HepG2 (cell line): ENCODE data around the gene KIF3A. TPM values are rescaled to one million over a fixed set of nuclear protein-coding genes. Genes with fewer than 3 reads are reported as not detected.

ENCODE experiments used
- CEBPB ChIP-seq: IDR thresholded peaks from 2 replicates; pipeline ENCODE4 v1.6.1; 2011; ENCODE audit warnings: low read depth, low read length, improper control_type of control experiment, borderline replicate concordance
- CEBPZ ChIP-seq: IDR thresholded peaks from 2 replicates; pipeline ENCODE4 v1.6.1; 2012; ENCODE audit warnings: low read length, improper control_type of control experiment
- FOXJ3 ChIP-seq: sonication (generic); formaldehyde crosslinking; IDR thresholded peaks from 2 replicates; pipeline ENCODE4 v1.4.0; 2020; ENCODE audit warnings: missing genetic modification reagents, mild to moderate bottlenecking, borderline replicate concordance
- FOXK2 ChIP-seq: fragments of 450-650 bp; IDR thresholded peaks from 2 replicates; pipeline ENCODE4 v1.6.1; 2016
- MED1 ChIP-seq: sonication (generic); formaldehyde crosslinking; IDR thresholded peaks from 2 replicates; pipeline ENCODE4 v1.4.0; 2020; ENCODE audit warnings: missing genetic modification reagents
- PLRG1 ChIP-seq: fragments of 450-650 bp; conservative IDR thresholded peaks from 2 replicates; pipeline ENCODE4 v1.6.1; 2016
- RARA ChIP-seq: IDR thresholded peaks from 2 replicates; pipeline ENCODE4 v1.6.1; 2016; ENCODE audit warnings: missing genetic modification reagents, missing compliant biosample characterization
- RBFOX2 ChIP-seq: fragments of 200-400 bp; formaldehyde crosslinking; IDR thresholded peaks from 2 replicates; pipeline ENCODE4 v1.6.1; 2017; ENCODE audit warnings: low read depth, mild to moderate bottlenecking, low read length
- SNRNP70 ChIP-seq: fragments of 200-400 bp; formaldehyde crosslinking; IDR thresholded peaks from 2 replicates; pipeline ENCODE4 v1.6.1; 2017; ENCODE audit warnings: mild to moderate bottlenecking, low read depth, low read length, moderate library complexity
- SOX5 ChIP-seq: IDR thresholded peaks from 2 replicates; pipeline ENCODE4 v1.6.1; 2016; ENCODE audit warnings: borderline replicate concordance
- SYNCRIP ChIP-seq: fragments of 200-400 bp; formaldehyde crosslinking; IDR thresholded peaks from 2 replicates; pipeline ENCODE4 v1.6.1; 2018; ENCODE audit warnings: mild to moderate bottlenecking, low read depth, low read length; ENCODE audit not compliant: insufficient read depth
- ZIK1 ChIP-seq: sonication (generic); formaldehyde crosslinking; IDR thresholded peaks from 2 replicates; pipeline ENCODE4 v1.5.0; 2020; ENCODE audit warnings: mild to moderate bottlenecking, low read depth, missing genetic modification reagents, borderline replicate concordance
- ZNF33A ChIP-seq: sonication (generic); formaldehyde crosslinking; IDR thresholded peaks from 2 replicates; pipeline ENCODE4 v1.5.1; 2020; ENCODE audit warnings: missing genetic modification reagents, mild to moderate bottlenecking, moderate library complexity, borderline replicate concordance
- ZNF615 ChIP-seq: sonication (generic); formaldehyde crosslinking; IDR thresholded peaks from 2 replicates; pipeline ENCODE4 v1.5.0; 2020; ENCODE audit warnings: mild to moderate bottlenecking, missing genetic modification reagents, borderline replicate concordance
- ZNF646 ChIP-seq: sonication (generic); formaldehyde crosslinking; IDR thresholded peaks from 2 replicates; pipeline ENCODE4 v1.9.0; 2021; ENCODE audit warnings: mild to moderate bottlenecking, missing genetic modification reagents
- ZNF740 ChIP-seq: sonication (generic); formaldehyde crosslinking; IDR thresholded peaks from 2 replicates; pipeline ENCODE4 v1.4.0; 2020; ENCODE audit warnings: missing genetic modification reagents
- ZNF773 ChIP-seq: sonication (generic); formaldehyde crosslinking; IDR thresholded peaks from 2 replicates; pipeline ENCODE4 v1.4.0; 2020; ENCODE audit warnings: missing genetic modification reagents, borderline replicate concordance
- polyA plus RNA-seq, 8 experiments: library from polyadenylated mRNA; depleted of rRNA in 3 of 8; stranded (reverse) in 7 of 8; unstranded in 1 of 8; fragments of >200 nt; fragmentation: Illumina TruSeq in 4 of 8; extraction: Trizol in 4 of 8; gene quantifications; 2 replicates each; pipeline versions ENCODE4 v1.2.1 to v1.2.3, GENCODE V29; 2011 to 2016; ENCODE audit warnings: low read depth in 4 of 8, missing spikeins in 1 of 8, mixed read lengths in 1 of 8; ENCODE audit not compliant: insufficient read depth in 1 of 8
- total RNA-seq, 5 experiments: library from RNA; depleted of rRNA; stranded (reverse); fragments of >200 nt; fragmentation: Illumina TruSeq; extraction: Trizol; gene quantifications; 2 replicates each; pipeline ENCODE4 v1.2.3, GENCODE V29; 2016; ENCODE audit warnings: low read depth in 1 of 5

KIF3A gene
- total and polyA plus RNA-seq, 2 of the 13 experiments (the other 11 are each of a cell fraction or from before 2014, with no cell fraction given), result 2.3 to 8.4 TPM

GRCh38 chr5:132736853-132737833, at the start of gene KIF3A (continued):
- TF ChIP-seq ZNF646 (no peak), ZNF740 (no peak), SYNCRIP (no peak), ZNF773 (no peak), FOXJ3 (CRISPR knock-in tag) (no peak), ZNF33A (CRISPR knock-in tag) (no peak), RBFOX2 (peak; percentile 85), FOXK2 (no peak), SOX5 (CRISPR knock-in tag) (no peak), ZIK1 (CRISPR knock-in tag) (no peak), CEBPZ (no peak), CEBPB (no peak), MED1 (CRISPR knock-in tag) (no peak; the same call in 1 of the 2 replicates), SNRNP70 (no peak), ZNF615 (CRISPR knock-in tag) (no peak), PLRG1 (no peak), RARA (CRISPR knock-in tag) (no peak)
